DND-41 (cell line): Measurements from ENCODE around the gene VOPP1.

ENCODE experiments used
- EZH2 ChIP-seq: IDR thresholded peaks from 3 replicates; pipeline ENCODE4 v1.6.1; 2012; ENCODE audit warnings: borderline replicate concordance, low read depth, mild to moderate bottlenecking, moderate library complexity, low read length, inconsistent platforms; ENCODE audit not compliant: severe bottlenecking
- TF ChIP-seq, protein P1 (sequence below): IDR thresholded peaks from 2 replicates; pipeline ENCODE4 v1.5.1; 2012; ENCODE audit warnings: borderline replicate concordance, low read length, moderate library complexity, mild to moderate bottlenecking; ENCODE audit not compliant: poor library complexity, severe bottlenecking; ENCODE audit errors: extremely low read depth

DNA sequence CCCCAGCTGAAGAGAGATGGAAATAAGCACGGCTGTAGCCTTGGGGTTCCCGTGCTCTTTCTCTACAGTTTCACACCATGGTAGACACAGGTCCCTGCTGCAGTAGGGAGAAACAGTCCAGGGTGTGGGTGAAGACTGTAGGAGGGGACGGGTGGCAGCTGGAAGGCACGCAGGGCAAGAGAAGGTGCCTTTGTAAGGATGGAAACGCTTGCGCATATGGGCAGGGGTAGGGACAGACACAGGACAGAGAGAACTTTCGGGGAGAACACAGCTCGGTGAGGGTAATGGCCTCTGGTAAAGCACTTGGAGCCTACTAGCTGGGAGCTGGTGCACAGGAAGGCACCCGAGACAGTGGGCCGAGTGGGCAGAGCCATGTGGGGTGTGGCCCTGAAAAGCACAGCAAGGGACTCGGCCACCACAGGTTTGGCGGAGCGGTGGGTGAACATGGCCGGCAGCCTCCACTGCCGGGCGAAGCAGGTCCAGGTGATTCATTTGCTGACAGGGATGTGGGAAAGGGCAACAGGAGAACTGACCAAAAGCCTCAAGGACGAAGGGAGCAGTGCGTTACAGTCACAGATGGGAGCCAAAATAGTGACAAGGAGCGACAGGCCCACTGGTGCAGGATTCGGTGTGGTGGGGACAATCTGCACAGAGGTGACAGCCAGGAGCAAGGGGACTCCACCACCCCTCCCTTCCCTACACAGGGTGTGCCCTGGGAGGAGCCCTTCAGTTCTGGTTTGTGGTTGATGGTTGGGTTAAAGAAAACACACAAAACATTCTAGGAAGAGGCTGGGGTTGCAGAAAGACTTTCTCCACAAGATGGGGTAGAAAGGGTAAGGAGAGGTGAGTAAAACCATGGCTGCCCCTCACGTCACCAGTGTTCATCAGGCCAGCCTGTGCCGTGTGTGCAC lies 97.1 kb downstream of the VOPP1 start:
- TF ChIP-seq, protein P1, sequence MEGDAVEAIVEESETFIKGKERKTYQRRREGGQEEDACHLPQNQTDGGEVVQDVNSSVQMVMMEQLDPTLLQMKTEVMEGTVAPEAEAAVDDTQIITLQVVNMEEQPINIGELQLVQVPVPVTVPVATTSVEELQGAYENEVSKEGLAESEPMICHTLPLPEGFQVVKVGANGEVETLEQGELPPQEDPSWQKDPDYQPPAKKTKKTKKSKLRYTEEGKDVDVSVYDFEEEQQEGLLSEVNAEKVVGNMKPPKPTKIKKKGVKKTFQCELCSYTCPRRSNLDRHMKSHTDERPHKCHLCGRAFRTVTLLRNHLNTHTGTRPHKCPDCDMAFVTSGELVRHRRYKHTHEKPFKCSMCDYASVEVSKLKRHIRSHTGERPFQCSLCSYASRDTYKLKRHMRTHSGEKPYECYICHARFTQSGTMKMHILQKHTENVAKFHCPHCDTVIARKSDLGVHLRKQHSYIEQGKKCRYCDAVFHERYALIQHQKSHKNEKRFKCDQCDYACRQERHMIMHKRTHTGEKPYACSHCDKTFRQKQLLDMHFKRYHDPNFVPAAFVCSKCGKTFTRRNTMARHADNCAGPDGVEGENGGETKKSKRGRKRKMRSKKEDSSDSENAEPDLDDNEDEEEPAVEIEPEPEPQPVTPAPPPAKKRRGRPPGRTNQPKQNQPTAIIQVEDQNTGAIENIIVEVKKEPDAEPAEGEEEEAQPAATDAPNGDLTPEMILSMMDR = peak; percentile 13
- TF ChIP-seq EZH2 = no peak
